Measurements from ENCODE around the gene TYSND1. TPM values are rescaled to one million over a fixed set of nuclear protein-coding genes. Genes with fewer than 3 reads are reported as not detected.

TYSND1 gene
- total and polyA plus RNA-seq, 2 of the 13 experiments (the other 11 are each of a cell fraction or from before 2014, with no cell fraction given), result 3.3 to 8.9 TPM

GRCh38 chr10:70118196-70118595, 28.3 kb downstream of the TYSND1 start (continued):
- TF ChIP-seq ZNF407 (CRISPR knock-in tag; IDR thresholded peaks at IDR 0.05; ENCODE audit: not compliant biosample characterization) (no peak), ZSCAN5A (CRISPR knock-in tag; IDR thresholded peaks at IDR 0.05; ENCODE audit: borderline replicate concordance) (no peak)

Data from HepG2 (cell line).